ELF-1 (cell line): ENCODE measurements around the gene TGFBRAP1.

ENCODE experiments used
- DNase-seq: peaks from one replicate; pipeline ENCODE4 v3.0.0-alpha.2; 2016; ENCODE audit warnings: low read depth, low spot score

Gene TGFBRAP1

GRCh38 chr2:105317937-105318336 is 11.6 kb downstream of the TGFBRAP1 start:
- DNase-seq: no peak

GRCh38 chr2:105315314-105315713 is 14.2 kb downstream of the TGFBRAP1 start:
- DNase-seq: no peak

- no peak for DNase-seq
These were observed 15.7 kb downstream of the TGFBRAP1 start for GRCh38 chr2:105313877-105314276.

GRCh38 chr2:105309147-105309545 is 20.4 kb downstream of the TGFBRAP1 start:
- DNase-seq: no peak

GRCh38 chr2:105308382-105309146 is 21.0 kb downstream of the TGFBRAP1 start:
- DNase-seq: no peak

GRCh38 chr2:105307962-105308361 is 21.6 kb downstream of the TGFBRAP1 start:
- DNase-seq: no peak

- DNase-seq: no peak
These were observed 22.0 kb downstream of the TGFBRAP1 start for GRCh38 chr2:105307550-105307949.

GRCh38 chr2:105307146-105307545 is 22.4 kb downstream of the TGFBRAP1 start:
- no peak for DNase-seq

- DNase-seq: no peak
These were observed 27.9 kb downstream of the TGFBRAP1 start for GRCh38 chr2:105301646-105302045.

- peak; percentile 44 for DNase-seq
These were observed 30.2 kb downstream of the TGFBRAP1 start for GRCh38 chr2:105299290-105299689.

GRCh38 chr2:105298017-105298416 is 31.5 kb downstream of the TGFBRAP1 start:
- DNase-seq: no peak

- DNase-seq: no peak
These were observed 32.3 kb downstream of the TGFBRAP1 start for GRCh38 chr2:105297216-105297615.

- DNase-seq: no peak
These were observed 33.4 kb downstream of the TGFBRAP1 start for GRCh38 chr2:105296017-105296611.

GRCh38 chr2:105294844-105295481 is 34.6 kb downstream of the TGFBRAP1 start:
- peak; percentile 82 for DNase-seq

- peak; percentile 52 for DNase-seq
These were observed 35.5 kb downstream of the TGFBRAP1 start for GRCh38 chr2:105294046-105294445.

- DNase-seq: no peak
These were observed 37.6 kb downstream of the TGFBRAP1 start for GRCh38 chr2:105291981-105292380.

GRCh38 chr2:105290981-105291660 is 38.4 kb downstream of the TGFBRAP1 start:
- no peak for DNase-seq

GRCh38 chr2:105288133-105288532 is 41.4 kb downstream of the TGFBRAP1 start:
- DNase-seq: no peak

GRCh38 chr2:105287692-105288091 is 41.8 kb downstream of the TGFBRAP1 start:
- DNase-seq: peak; percentile 47

- DNase-seq: no peak
These were observed 46.0 kb downstream of the TGFBRAP1 start for GRCh38 chr2:105283532-105283931.

- no peak for DNase-seq
These were observed 49.3 kb downstream of the TGFBRAP1 start for GRCh38 chr2:105280281-105280680.

GRCh38 chr2:105279126-105279525 is 50.4 kb downstream of the TGFBRAP1 start:
- DNase-seq: no peak
